ENCODE data around the gene BIRC5.

BIRC5 gene

GRCh38 chr17:78224231-78225087 is 10.4 kb downstream of the BIRC5 start:
- no peak for DNase-seq (ENCODE audit: low read depth)
- no peak overlapping the region for H3K4me3 ChIP-seq (ENCODE audit: low read depth, low read length)
- TF ChIP-seq CTCF (IDR thresholded peaks at IDR 0.05; ENCODE audit: insufficient read depth, low read depth, low read length, missing control alignments), result no peak

- TF ChIP-seq CTCF (IDR thresholded peaks at IDR 0.05; ENCODE audit: insufficient read depth, low read depth, low read length, missing control alignments), result no peak
- H3K4me3 ChIP-seq (ENCODE audit: low read depth, low read length), result no peak overlapping the region
- no peak for DNase-seq (ENCODE audit: low read depth)
Measured at GRCh38 chr17:78225088-78225865, 11.2 kb downstream of the BIRC5 start.

- TF ChIP-seq CTCF (IDR thresholded peaks at IDR 0.05; ENCODE audit: insufficient read depth, low read depth, low read length, missing control alignments), result no peak
- no peak for DNase-seq (ENCODE audit: low read depth)
- no peak overlapping the region for H3K4me3 ChIP-seq (ENCODE audit: low read depth, low read length)
Measured at GRCh38 chr17:78226055-78226758, 12.2 kb downstream of the BIRC5 start.

GRCh38 chr17:78226759-78227454 is 12.9 kb downstream of the BIRC5 start:
- no peak for TF ChIP-seq CTCF (IDR thresholded peaks at IDR 0.05; ENCODE audit: insufficient read depth, low read depth, low read length, missing control alignments)
- no peak overlapping the region for H3K4me3 ChIP-seq (ENCODE audit: low read depth, low read length)
- no peak for DNase-seq (ENCODE audit: low read depth)

GRCh38 chr17:78227455-78227916 is 13.4 kb downstream of the BIRC5 start:
- no peak overlapping the region for H3K4me3 ChIP-seq (ENCODE audit: low read depth, low read length)
- no peak for DNase-seq (ENCODE audit: low read depth)
- TF ChIP-seq CTCF (IDR thresholded peaks at IDR 0.05; ENCODE audit: insufficient read depth, low read depth, low read length, missing control alignments), result no peak

- no peak overlapping the region for H3K4me3 ChIP-seq (ENCODE audit: low read depth, low read length)
- no peak for TF ChIP-seq CTCF (IDR thresholded peaks at IDR 0.05; ENCODE audit: insufficient read depth, low read depth, low read length, missing control alignments)
- DNase-seq (ENCODE audit: low read depth), result no peak
Measured at GRCh38 chr17:78228176-78228575, 14.1 kb downstream of the BIRC5 start.

All from GM12865 (cell line).